PFSK-1 (cell line): ENCODE results near the gene SLC18A3.

Source experiments
- POLR2AphosphoS5 ChIP-seq: IDR thresholded peaks from 2 replicates; pipeline ENCODE4 v1.6.1; 2012; ENCODE audit warnings: low read depth, mild to moderate bottlenecking, control low read depth, low read length, moderate library complexity
- SIN3A ChIP-seq: IDR thresholded peaks from 2 replicates; pipeline ENCODE4 v1.6.1; 2012; ENCODE audit warnings: mild to moderate bottlenecking, low read length, moderate library complexity, borderline replicate concordance; ENCODE audit not compliant: insufficient read depth
- TAF1 ChIP-seq: IDR thresholded peaks from 2 replicates; pipeline ENCODE4 v1.6.1; 2012; ENCODE audit warnings: low read length, control low read depth, borderline replicate concordance; ENCODE audit not compliant: insufficient read depth
- TF ChIP-seq, protein P1 (sequence below), 2 experiments: IDR thresholded peaks; 2 replicates each; pipeline versions ENCODE4 v1.6.1 to v1.8.0; 2011 to 2012; ENCODE audit warnings: low read depth in 2 of 2, low read length in 2 of 2, control low read depth in 1 of 2, inconsistent platforms in 1 of 2, mild to moderate bottlenecking in 1 of 2, moderate library complexity in 1 of 2; ENCODE audit not compliant: insufficient read depth in 1 of 2

- TF ChIP-seq POLR2AphosphoS5 (no peak), TAF1 (no peak), SIN3A (no peak)
- TF ChIP-seq, protein P1, sequence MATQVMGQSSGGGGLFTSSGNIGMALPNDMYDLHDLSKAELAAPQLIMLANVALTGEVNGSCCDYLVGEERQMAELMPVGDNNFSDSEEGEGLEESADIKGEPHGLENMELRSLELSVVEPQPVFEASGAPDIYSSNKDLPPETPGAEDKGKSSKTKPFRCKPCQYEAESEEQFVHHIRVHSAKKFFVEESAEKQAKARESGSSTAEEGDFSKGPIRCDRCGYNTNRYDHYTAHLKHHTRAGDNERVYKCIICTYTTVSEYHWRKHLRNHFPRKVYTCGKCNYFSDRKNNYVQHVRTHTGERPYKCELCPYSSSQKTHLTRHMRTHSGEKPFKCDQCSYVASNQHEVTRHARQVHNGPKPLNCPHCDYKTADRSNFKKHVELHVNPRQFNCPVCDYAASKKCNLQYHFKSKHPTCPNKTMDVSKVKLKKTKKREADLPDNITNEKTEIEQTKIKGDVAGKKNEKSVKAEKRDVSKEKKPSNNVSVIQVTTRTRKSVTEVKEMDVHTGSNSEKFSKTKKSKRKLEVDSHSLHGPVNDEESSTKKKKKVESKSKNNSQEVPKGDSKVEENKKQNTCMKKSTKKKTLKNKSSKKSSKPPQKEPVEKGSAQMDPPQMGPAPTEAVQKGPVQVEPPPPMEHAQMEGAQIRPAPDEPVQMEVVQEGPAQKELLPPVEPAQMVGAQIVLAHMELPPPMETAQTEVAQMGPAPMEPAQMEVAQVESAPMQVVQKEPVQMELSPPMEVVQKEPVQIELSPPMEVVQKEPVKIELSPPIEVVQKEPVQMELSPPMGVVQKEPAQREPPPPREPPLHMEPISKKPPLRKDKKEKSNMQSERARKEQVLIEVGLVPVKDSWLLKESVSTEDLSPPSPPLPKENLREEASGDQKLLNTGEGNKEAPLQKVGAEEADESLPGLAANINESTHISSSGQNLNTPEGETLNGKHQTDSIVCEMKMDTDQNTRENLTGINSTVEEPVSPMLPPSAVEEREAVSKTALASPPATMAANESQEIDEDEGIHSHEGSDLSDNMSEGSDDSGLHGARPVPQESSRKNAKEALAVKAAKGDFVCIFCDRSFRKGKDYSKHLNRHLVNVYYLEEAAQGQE (IDR thresholded peaks at IDR 0.05; ENCODE audit: insufficient read depth in 1 of 2, low read depth in 2 of 2, low read length in 2 of 2): no peak
These were observed 5.6 kb downstream of the SLC18A3 start for GRCh38 chr10:49615721-49616120.
